ENCODE measurements around the gene NUBP1. TPM values are rescaled to one million over a fixed set of nuclear protein-coding genes. Genes with fewer than 3 reads are reported as not detected.
A peak's percentile ranks its signal among the peaks of the same experiment; 100 is the strongest.

NUBP1 gene
- 10 to 100 TPM; 22.3 to 23.0 TPM for total RNA-seq

- H3K4me1 Mint-ChIP-seq (ENCODE audit: low read depth) = peaks cover 26% of the 10 kb centered on the region
- no peaks in the 10 kb centered on the region for H3K9me3 Mint-ChIP-seq
- CTCF ChIA-PET = interaction anchor here (0.6 to 2.1 kb wide), 9 partner anchors 12 to 1735 kb away, joined by 3 to 11 read pairs (median 3); partner anchors contain the start of gene DEXI
- H3K4me3 Mint-ChIP-seq = peak within 1 kb of the TSS; percentile 90
- H3K27me3 Mint-ChIP-seq (ENCODE audit: low read depth) = no peaks in the 10 kb centered on the region
- H3K27ac Mint-ChIP-seq = peak within 1 kb of the TSS; percentile 100
- H3K36me3 Mint-ChIP-seq (ENCODE audit: low read depth) = peaks cover 4% of the 10 kb centered on the region
- peak; percentile 100 for DNase-seq
- intact Hi-C loops (cut with micrococcal nuclease) = loop anchor here (1.0 to 10.0 kb wide), 9 partner anchors 129 to 1341 kb away; partner anchors contain the start of genes ATF7IP2, DEXI, GSPT1 and SOCS1
Measured at GRCh38 chr16:10743610-10744369, at the start of gene NUBP1. Gene NUBP1, plus strand, starts transcription at chr16:10743842. Its CDS starts 22 bp downstream, at chr16:10743864.

GRCh38 chr16:10693889-10694288 lies 49.8 kb upstream of the NUBP1 start:
- H3K36me3 Mint-ChIP-seq (ENCODE audit: low read depth) = no peaks in the 10 kb centered on the region
- no peak for DNase-seq
- no peak overlapping the region for H3K27ac Mint-ChIP-seq
- CTCF ChIA-PET = no interaction called here
- no peak overlapping the region for H3K4me3 Mint-ChIP-seq
- peaks cover 7% of the 10 kb centered on the region for H3K27me3 Mint-ChIP-seq (ENCODE audit: low read depth)
- intact Hi-C loops (cut with micrococcal nuclease) = no loop called here
- no peaks in the 10 kb centered on the region for H3K4me1 Mint-ChIP-seq (ENCODE audit: low read depth)
- no peaks in the 10 kb centered on the region for H3K9me3 Mint-ChIP-seq

GRCh38 chr16:10694306-10694705 lies 49.3 kb upstream of the NUBP1 start:
- H3K36me3 Mint-ChIP-seq (ENCODE audit: low read depth) = no peaks in the 10 kb centered on the region
- H3K4me3 Mint-ChIP-seq = no peak overlapping the region
- no peaks in the 10 kb centered on the region for H3K9me3 Mint-ChIP-seq
- no peak overlapping the region for H3K27ac Mint-ChIP-seq
- H3K4me1 Mint-ChIP-seq (ENCODE audit: low read depth) = no peaks in the 10 kb centered on the region
- H3K27me3 Mint-ChIP-seq (ENCODE audit: low read depth) = peaks cover 7% of the 10 kb centered on the region
- no peak for DNase-seq
- intact Hi-C loops (cut with micrococcal nuclease) = no loop called here
- CTCF ChIA-PET = interaction anchor here (0.5 kb wide), 1 partner anchor 387 kb away, joined by 3 read pairs; no protein-coding TSS in a partner anchor

GRCh38 chr16:10694830-10695229 lies 48.8 kb upstream of the NUBP1 start, which contains the start of gene TEKT5:
Gene TEKT5, minus strand, starts transcription at chr16:10694930. Its CDS starts 57 bp downstream, at chr16:10694873.
- CTCF ChIA-PET = no interaction called here
- intact Hi-C loops (cut with micrococcal nuclease) = no loop called here
- no peak within 1 kb of the TSS for H3K27ac Mint-ChIP-seq
- no peak for DNase-seq
- no peak within 1 kb of the TSS for H3K4me3 Mint-ChIP-seq
- peaks cover 7% of the 10 kb centered on the region for H3K27me3 Mint-ChIP-seq (ENCODE audit: low read depth)
- H3K36me3 Mint-ChIP-seq (ENCODE audit: low read depth) = no peaks in the 10 kb centered on the region
- no peaks in the 10 kb centered on the region for H3K9me3 Mint-ChIP-seq
- no peaks in the 10 kb centered on the region for H3K4me1 Mint-ChIP-seq (ENCODE audit: low read depth)

GRCh38 chr16:10699756-10700155 lies 43.9 kb upstream of the NUBP1 start:
- Mint-ChIP-seq H3K36me3 (ENCODE audit: low read depth) (no peaks in the 10 kb centered on the region), H3K27ac (no peak overlapping the region), H3K9me3 (no peaks in the 10 kb centered on the region), H3K27me3 (ENCODE audit: low read depth) (peaks cover 2% of the 10 kb centered on the region), H3K4me1 (ENCODE audit: low read depth) (no peaks in the 10 kb centered on the region), H3K4me3 (no peak overlapping the region)
- CTCF ChIA-PET = no interaction called here
- intact Hi-C loops (cut with micrococcal nuclease) = no loop called here
- DNase-seq = no peak

GRCh38 chr16:10708969-10709368 lies 34.7 kb upstream of the NUBP1 start:
- intact Hi-C loops (cut with micrococcal nuclease) = no loop called here
- no peak overlapping the region for H3K4me3 Mint-ChIP-seq
- no peaks in the 10 kb centered on the region for H3K36me3 Mint-ChIP-seq (ENCODE audit: low read depth)
- no peaks in the 10 kb centered on the region for H3K4me1 Mint-ChIP-seq (ENCODE audit: low read depth)
- H3K9me3 Mint-ChIP-seq = no peaks in the 10 kb centered on the region
- H3K27ac Mint-ChIP-seq = no peak overlapping the region
- CTCF ChIA-PET = interaction anchor here (0.7 kb wide), 1 partner anchor 206 kb away, joined by 3 read pairs; no protein-coding TSS in a partner anchor
- peaks cover 9% of the 10 kb centered on the region for H3K27me3 Mint-ChIP-seq (ENCODE audit: low read depth)
- DNase-seq = no peak

GRCh38 chr16:10728003-10728887 lies 15.4 kb upstream of the NUBP1 start:
- no peaks in the 10 kb centered on the region for H3K27me3 Mint-ChIP-seq (ENCODE audit: low read depth)
- CTCF ChIA-PET = interaction anchor here (0.6 to 1.1 kb wide), 4 partner anchors 21 to 1719 kb away, joined by 3 read pairs; no protein-coding TSS in a partner anchor

GRCh38 chr16:10729104-10730048 lies 14.3 kb upstream of the NUBP1 start:
- CTCF ChIA-PET = interaction anchor here (0.6 to 1.0 kb wide), 2 partner anchors 20 to 1720 kb away, joined by 3 read pairs; no protein-coding TSS in a partner anchor
- H3K9me3 Mint-ChIP-seq = no peaks in the 10 kb centered on the region
- H3K36me3 Mint-ChIP-seq (ENCODE audit: low read depth) = no peaks in the 10 kb centered on the region
- no peak overlapping the region for H3K27ac Mint-ChIP-seq
- no peaks in the 10 kb centered on the region for H3K27me3 Mint-ChIP-seq (ENCODE audit: low read depth)
- intact Hi-C loops (cut with micrococcal nuclease) = no loop called here
- no peak overlapping the region for H3K4me3 Mint-ChIP-seq
- H3K4me1 Mint-ChIP-seq (ENCODE audit: low read depth) = no peaks in the 10 kb centered on the region
- DNase-seq = no peak

More at GRCh38 chr16:10728003-10728887, 15.4 kb upstream of the NUBP1 start:
- DNase-seq = no peak
- no peaks in the 10 kb centered on the region for H3K9me3 Mint-ChIP-seq
- intact Hi-C loops (cut with micrococcal nuclease) = no loop called here
- H3K4me3 Mint-ChIP-seq = no peak overlapping the region
- no peak overlapping the region for H3K27ac Mint-ChIP-seq
- H3K4me1 Mint-ChIP-seq (ENCODE audit: low read depth) = no peaks in the 10 kb centered on the region
- H3K36me3 Mint-ChIP-seq (ENCODE audit: low read depth) = no peaks in the 10 kb centered on the region

- H3K4me3 Mint-ChIP-seq = no peak overlapping the region
- no peaks in the 10 kb centered on the region for H3K9me3 Mint-ChIP-seq
- H3K27me3 Mint-ChIP-seq (ENCODE audit: low read depth) = no peaks in the 10 kb centered on the region
- no peaks in the 10 kb centered on the region for H3K36me3 Mint-ChIP-seq (ENCODE audit: low read depth)
- CTCF ChIA-PET = interaction anchor here (0.6 to 1.0 kb wide), 4 partner anchors 12 to 1852 kb away, joined by 3 to 4 read pairs (median 3); partner anchors contain the start of gene NUBP1
- intact Hi-C loops (cut with micrococcal nuclease) = no loop called here
- H3K27ac Mint-ChIP-seq = no peak overlapping the region
- H3K4me1 Mint-ChIP-seq (ENCODE audit: low read depth) = no peaks in the 10 kb centered on the region
- no peak for DNase-seq
Measured at GRCh38 chr16:10731790-10732189, 11.9 kb upstream of the NUBP1 start.

GRCh38 chr16:10737068-10737625 lies 6.5 kb upstream of the NUBP1 start:
- intact Hi-C loops (cut with micrococcal nuclease) = loop anchor here (1.0 to 2.0 kb wide), 7 partner anchors 69 to 1868 kb away; partner anchors contain the start of gene CARHSP1
- no peaks in the 10 kb centered on the region for H3K27me3 Mint-ChIP-seq (ENCODE audit: low read depth)
- H3K4me3 Mint-ChIP-seq = peak overlapping the region; percentile 29
- H3K9me3 Mint-ChIP-seq = no peaks in the 10 kb centered on the region
- DNase-seq = peak; percentile 80
- CTCF ChIA-PET = interaction anchor here (0.7 to 4.2 kb wide), 10 partner anchors 10 to 1626 kb away, joined by 3 to 32 read pairs (median 4); no protein-coding TSS in a partner anchor
- no peak overlapping the region for H3K27ac Mint-ChIP-seq
- H3K4me1 Mint-ChIP-seq (ENCODE audit: low read depth) = peaks cover 19% of the 10 kb centered on the region
- H3K36me3 Mint-ChIP-seq (ENCODE audit: low read depth) = no peaks in the 10 kb centered on the region
